DOHH2 (cell line): ENCODE data around the gene PTGR3.

Experiments used
- EZH2phosphoT487 ChIP-seq: fragments of 200-600 bp; sonication (generic); IDR thresholded peaks from 2 replicates; pipeline ENCODE4 v1.6.1; 2017; ENCODE audit warnings: borderline replicate concordance, mild to moderate bottlenecking, antibody characterized with exemption, low read length, moderate library complexity, mixed read lengths
- TF ChIP-seq, protein P1 (sequence below): fragments of 200-600 bp; sonication (generic); IDR thresholded peaks from one replicate; pipeline ENCODE4 v1.5.1; 2014; ENCODE audit warnings: antibody characterized with exemption, mild to moderate bottlenecking, low read depth, low read length; ENCODE audit not compliant: poor library complexity, severe bottlenecking

DNA sequence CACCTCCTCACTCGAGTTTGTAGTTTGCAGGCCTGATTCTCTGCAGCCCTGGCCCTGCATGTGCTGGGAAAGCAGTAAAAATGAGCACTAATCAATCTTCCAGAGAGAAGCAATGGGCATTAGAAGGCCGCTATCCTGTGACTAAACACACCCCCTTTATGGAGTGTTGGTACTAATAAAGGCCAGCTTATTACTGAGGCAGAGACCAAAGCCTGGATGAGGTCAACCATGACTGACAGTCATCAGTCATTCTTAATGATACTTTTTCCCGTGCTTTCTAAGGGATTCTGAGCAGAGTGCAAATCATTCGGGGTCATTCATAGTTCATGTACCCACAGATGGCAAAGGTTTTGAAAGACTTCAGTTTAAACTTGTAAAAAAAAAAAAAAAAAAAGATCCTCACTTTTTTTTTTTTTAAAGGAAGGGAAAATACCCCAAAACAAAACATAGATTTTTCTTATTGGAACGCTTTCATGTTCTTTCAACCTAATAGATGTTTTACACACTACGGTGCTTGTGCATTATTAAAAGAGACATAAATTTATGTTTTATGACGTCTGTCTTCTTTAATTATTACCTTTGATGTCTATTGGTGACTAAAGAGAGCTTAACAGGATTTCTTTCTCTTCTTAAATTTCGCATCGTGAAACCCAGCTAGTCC is 14.9 kb upstream of the PTGR3 start:
- TF ChIP-seq, protein P1, sequence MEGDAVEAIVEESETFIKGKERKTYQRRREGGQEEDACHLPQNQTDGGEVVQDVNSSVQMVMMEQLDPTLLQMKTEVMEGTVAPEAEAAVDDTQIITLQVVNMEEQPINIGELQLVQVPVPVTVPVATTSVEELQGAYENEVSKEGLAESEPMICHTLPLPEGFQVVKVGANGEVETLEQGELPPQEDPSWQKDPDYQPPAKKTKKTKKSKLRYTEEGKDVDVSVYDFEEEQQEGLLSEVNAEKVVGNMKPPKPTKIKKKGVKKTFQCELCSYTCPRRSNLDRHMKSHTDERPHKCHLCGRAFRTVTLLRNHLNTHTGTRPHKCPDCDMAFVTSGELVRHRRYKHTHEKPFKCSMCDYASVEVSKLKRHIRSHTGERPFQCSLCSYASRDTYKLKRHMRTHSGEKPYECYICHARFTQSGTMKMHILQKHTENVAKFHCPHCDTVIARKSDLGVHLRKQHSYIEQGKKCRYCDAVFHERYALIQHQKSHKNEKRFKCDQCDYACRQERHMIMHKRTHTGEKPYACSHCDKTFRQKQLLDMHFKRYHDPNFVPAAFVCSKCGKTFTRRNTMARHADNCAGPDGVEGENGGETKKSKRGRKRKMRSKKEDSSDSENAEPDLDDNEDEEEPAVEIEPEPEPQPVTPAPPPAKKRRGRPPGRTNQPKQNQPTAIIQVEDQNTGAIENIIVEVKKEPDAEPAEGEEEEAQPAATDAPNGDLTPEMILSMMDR, result no peak
- TF ChIP-seq EZH2phosphoT487, result no peak
